Mononuclear cell (primary cell): Measurements from ENCODE around the gene LONRF3. TPM values are rescaled to one million over a fixed set of nuclear protein-coding genes. Genes with fewer than 3 reads are reported as not detected.
A peak's percentile ranks its signal among the peaks of the same experiment; 100 is the strongest.

Experiments
- H3K27me3 ChIP-seq: 2 replicates; pipeline ENCODE4 v1.6.0; 2011; ENCODE audit warnings: low read length, control low read depth; ENCODE audit not compliant: insufficient read depth
- H3K4me1 ChIP-seq: 2 replicates; pipeline ENCODE4 v1.5.1; 2011; ENCODE audit warnings: mild to moderate bottlenecking, low read length, control low read depth; ENCODE audit not compliant: insufficient read depth
- H3K4me3 ChIP-seq: 2 replicates; pipeline ENCODE4 v1.5.1; 2011; ENCODE audit warnings: mild to moderate bottlenecking, low read length, moderate library complexity
- H3K9me3 ChIP-seq: 2 replicates; pipeline ENCODE4 v1.5.1; 2011; ENCODE audit warnings: low read depth, mild to moderate bottlenecking, control low read depth, low read length
- total RNA-seq: library from RNA; depleted of rRNA; stranded (reverse); fragments of >200 nt; gene quantifications from one replicate; pipeline ENCODE4 v1.2.3, GENCODE V29; 2012

LONRF3 gene
- total RNA-seq, result 21.0 TPM

DNA sequence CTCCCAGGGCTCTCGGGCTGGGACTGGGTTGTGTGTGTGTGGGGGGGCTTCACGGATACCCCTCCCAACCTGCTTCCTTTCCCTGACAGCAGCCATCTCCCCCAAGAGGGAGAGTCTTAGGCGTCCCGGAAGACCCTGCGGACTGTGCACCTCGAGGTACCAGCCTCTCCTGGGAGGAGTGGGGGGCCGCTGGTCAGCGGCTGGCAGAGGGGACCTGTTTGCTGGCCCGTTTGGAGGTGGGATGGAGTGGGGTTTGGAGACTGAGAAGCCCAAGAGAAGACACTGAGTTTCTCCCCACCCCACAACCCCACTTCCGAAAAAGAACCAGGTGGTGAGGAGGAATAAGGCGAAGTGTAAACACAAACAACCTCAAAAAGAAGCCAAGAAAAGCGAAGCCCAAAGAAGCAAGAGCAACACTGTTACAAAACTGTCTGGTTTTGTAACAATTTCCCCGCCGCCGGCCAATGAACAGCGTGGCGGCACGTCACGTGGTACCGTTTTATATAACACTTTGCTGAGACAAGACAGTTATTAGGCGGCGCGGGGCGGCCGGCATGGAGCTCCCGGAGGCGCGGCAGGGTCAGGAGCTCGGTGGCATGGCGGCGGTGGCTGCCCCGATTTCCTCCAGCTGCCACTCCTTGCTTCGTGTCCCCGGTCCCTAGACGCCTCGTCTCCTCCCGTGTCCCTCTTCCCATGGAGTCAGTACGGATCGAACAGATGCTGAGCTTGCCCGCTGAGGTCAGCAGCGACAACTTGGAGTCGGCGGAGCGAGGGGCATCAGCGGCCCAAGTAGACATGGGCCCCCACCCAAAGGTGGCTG lies at the start of gene LONRF3:
LONRF3 (plus strand) TSS at position 531 of the 820 bp plus-strand sequence; CDS start at position 694, 163 bp downstream.
- H3K4me3 ChIP-seq, result peak within 1 kb of the TSS; percentile 41
- H3K4me1 ChIP-seq, result peaks cover 35% of the 10 kb centered on the region
- H3K27me3 ChIP-seq, result peaks cover 22% of the 10 kb centered on the region
- H3K9me3 ChIP-seq, result no peaks in the 10 kb centered on the region

GRCh38 chrX:118928151-118928550 lies 46.3 kb upstream of the LONRF3 start:
- Histone ChIP-seq H3K9me3 (no peaks in the 10 kb centered on the region), H3K4me1 (no peaks in the 10 kb centered on the region), H3K27me3 (no peaks in the 10 kb centered on the region), H3K4me3 (no peak overlapping the region)

DNA sequence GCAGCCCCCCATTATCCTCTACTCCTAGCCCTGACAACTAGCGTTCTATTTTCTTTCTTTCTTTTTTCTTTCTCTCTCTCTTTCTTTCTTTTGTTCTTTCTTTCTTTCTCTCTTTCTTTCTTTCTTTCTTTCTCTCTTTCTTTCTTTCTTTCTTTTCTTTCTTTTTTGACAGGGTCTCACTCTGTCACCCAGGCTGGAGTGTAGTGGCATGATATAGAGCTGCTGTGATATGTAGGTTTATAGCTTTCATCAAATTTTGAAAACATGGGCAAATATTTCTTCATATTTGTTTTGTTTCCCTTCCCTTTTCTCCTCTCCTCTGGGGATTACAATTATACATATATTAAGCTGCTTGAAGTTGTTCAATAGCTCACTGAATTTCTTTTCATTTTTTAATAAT lies 39.1 kb upstream of the LONRF3 start:
- Histone ChIP-seq H3K4me1 (no peaks in the 10 kb centered on the region), H3K9me3 (no peaks in the 10 kb centered on the region), H3K4me3 (no peak overlapping the region), H3K27me3 (no peaks in the 10 kb centered on the region)

- Histone ChIP-seq H3K4me3 (no peak overlapping the region), H3K27me3 (no peaks in the 10 kb centered on the region), H3K4me1 (no peaks in the 10 kb centered on the region), H3K9me3 (no peaks in the 10 kb centered on the region)
Measured at GRCh38 chrX:118941147-118941546, 33.3 kb upstream of the LONRF3 start.

- H3K4me1 ChIP-seq, result no peaks in the 10 kb centered on the region
- no peaks in the 10 kb centered on the region for H3K27me3 ChIP-seq
- H3K9me3 ChIP-seq, result no peaks in the 10 kb centered on the region
- H3K4me3 ChIP-seq, result no peak overlapping the region
Measured at GRCh38 chrX:118943102-118943501, 31.3 kb upstream of the LONRF3 start.

- Histone ChIP-seq H3K4me3 (no peak overlapping the region), H3K27me3 (no peaks in the 10 kb centered on the region), H3K4me1 (no peaks in the 10 kb centered on the region), H3K9me3 (no peaks in the 10 kb centered on the region)
Measured at GRCh38 chrX:118945921-118946320, 28.5 kb upstream of the LONRF3 start.

GRCh38 chrX:118948270-118948669 lies 26.1 kb upstream of the LONRF3 start:
- no peaks in the 10 kb centered on the region for H3K27me3 ChIP-seq
- no peaks in the 10 kb centered on the region for H3K4me1 ChIP-seq
- H3K9me3 ChIP-seq, result no peaks in the 10 kb centered on the region
- H3K4me3 ChIP-seq, result no peak overlapping the region

- Histone ChIP-seq H3K4me1 (no peaks in the 10 kb centered on the region), H3K9me3 (no peaks in the 10 kb centered on the region), H3K4me3 (no peak overlapping the region), H3K27me3 (no peaks in the 10 kb centered on the region)
Measured at GRCh38 chrX:118961866-118962560, 12.4 kb upstream of the LONRF3 start.

DNA sequence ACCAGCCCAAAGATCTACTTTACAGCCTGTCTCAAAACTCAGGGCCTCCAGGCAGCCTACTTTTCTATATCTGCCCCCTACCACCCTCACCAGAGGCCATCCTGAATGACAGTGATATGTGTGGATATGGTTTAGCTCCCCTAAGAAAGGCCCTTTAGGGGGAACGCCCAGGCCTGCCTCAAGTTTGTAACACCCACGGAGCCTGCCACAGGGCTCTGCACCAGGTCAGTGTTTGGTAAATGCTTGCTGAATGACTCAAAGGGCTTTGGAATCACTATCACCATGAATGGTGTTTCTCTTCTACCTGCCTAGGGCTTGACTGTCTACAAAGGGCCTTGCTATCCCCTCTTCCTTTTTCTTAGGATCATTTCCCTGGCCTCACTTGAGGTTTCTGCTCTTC lies 11.3 kb upstream of the LONRF3 start:
- H3K27me3 ChIP-seq, result no peaks in the 10 kb centered on the region
- H3K4me3 ChIP-seq, result no peak overlapping the region
- no peaks in the 10 kb centered on the region for H3K9me3 ChIP-seq
- H3K4me1 ChIP-seq, result no peaks in the 10 kb centered on the region

GRCh38 chrX:118964252-118964651 lies 10.2 kb upstream of the LONRF3 start:
- no peaks in the 10 kb centered on the region for H3K4me1 ChIP-seq
- H3K9me3 ChIP-seq, result no peaks in the 10 kb centered on the region
- no peak overlapping the region for H3K4me3 ChIP-seq
- no peaks in the 10 kb centered on the region for H3K27me3 ChIP-seq

DNA sequence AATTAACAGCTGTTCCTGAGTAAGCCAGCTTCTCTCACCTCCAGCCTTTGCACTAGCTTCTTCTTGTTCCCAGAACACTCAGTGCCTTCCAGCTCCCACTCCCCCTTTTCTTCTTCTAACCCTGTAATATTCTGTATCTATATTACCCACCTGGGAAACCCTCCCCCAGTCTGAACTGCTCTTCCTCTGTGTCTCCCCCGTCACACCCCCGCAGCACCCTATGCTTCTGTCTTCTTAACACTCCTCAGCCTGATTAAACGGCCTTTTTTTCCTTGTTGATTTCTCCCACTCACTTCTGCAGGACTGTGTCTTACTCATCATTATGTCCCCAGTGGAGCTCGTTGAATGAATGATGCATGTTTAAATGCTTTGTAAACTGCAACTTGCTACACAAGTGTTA lies 9.0 kb upstream of the LONRF3 start:
- Histone ChIP-seq H3K4me1 (no peaks in the 10 kb centered on the region), H3K27me3 (peaks cover 2% of the 10 kb centered on the region), H3K4me3 (no peak overlapping the region), H3K9me3 (no peaks in the 10 kb centered on the region)

GRCh38 chrX:118968031-118968430 lies 6.4 kb upstream of the LONRF3 start:
- H3K4me3 ChIP-seq, result no peak overlapping the region
- H3K4me1 ChIP-seq, result peaks cover under 1% of the 10 kb centered on the region
- peaks cover 17% of the 10 kb centered on the region for H3K27me3 ChIP-seq
- H3K9me3 ChIP-seq, result no peaks in the 10 kb centered on the region

GRCh38 chrX:118971552-118971951 lies 2.9 kb upstream of the LONRF3 start:
- Histone ChIP-seq H3K27me3 (peaks cover 22% of the 10 kb centered on the region), H3K4me3 (no peak overlapping the region), H3K4me1 (peaks cover 24% of the 10 kb centered on the region), H3K9me3 (no peaks in the 10 kb centered on the region)

DNA sequence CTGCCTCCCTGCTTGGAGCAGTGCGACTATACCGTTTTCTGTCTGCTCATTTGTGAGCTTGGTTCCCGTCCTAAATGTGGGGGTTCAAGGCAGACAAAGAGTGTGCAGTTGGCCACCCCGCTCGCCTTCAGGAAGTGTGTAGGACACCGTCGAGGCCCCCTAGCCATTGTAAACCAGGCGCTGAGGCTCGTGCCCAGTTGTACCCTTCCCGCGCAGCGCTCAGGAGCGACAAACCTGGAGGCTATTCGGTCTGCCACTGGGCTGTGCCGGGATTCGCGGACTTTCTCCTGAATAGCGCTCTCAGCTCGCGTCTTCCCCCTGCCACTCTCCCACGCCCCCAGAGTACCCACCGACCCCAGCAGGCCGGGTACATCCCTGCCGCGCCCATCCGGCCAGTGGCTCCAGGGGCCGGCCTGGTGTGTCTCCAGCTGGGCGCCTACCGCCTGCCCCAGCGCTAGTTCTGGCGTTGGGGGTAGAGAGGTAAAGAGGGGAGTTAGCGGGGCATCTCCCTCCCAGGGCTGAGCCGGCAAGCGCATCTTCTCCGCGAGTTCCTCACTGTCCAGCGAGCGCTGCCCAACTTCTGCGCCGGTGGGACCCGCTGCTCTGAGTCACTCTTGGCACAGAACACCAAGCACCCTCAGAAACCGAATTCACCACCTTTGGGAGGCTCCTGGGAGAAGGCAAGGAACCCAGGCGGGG lies 880 bp upstream of the LONRF3 start:
- H3K9me3 ChIP-seq, result no peaks in the 10 kb centered on the region
- H3K4me3 ChIP-seq, result no peak overlapping the region
- peaks cover 35% of the 10 kb centered on the region for H3K4me1 ChIP-seq
- H3K27me3 ChIP-seq, result peaks cover 22% of the 10 kb centered on the region
